AG04450 (cell line): ENCODE data around the gene FANCC. TPM values are rescaled to one million over a fixed set of nuclear protein-coding genes. Genes with fewer than 3 reads are reported as not detected.

ENCODE experiments used
- CTCF ChIA-PET: fragments of 300-600, 350-600 bp; formaldehyde crosslinking; extraction: SDS; loops from one replicate; lab custom pipeline; 2022; ENCODE audit warnings: antibody characterized with exemption, inconsistent platforms; lab: Charles Lee
- POLR2A ChIA-PET: fragments of 350-600 bp; formaldehyde crosslinking; extraction: SDS; loops from one replicate; lab custom pipeline; 2021; ENCODE audit warnings: antibody characterized with exemption, inconsistent platforms; lab: Yijun Ruan, JAX
- DNase-seq: peaks from one replicate; pipeline ENCODE4 v3.0.0-alpha.2; 2011; ENCODE audit warnings: low read depth, low spot score
- H3K27ac ChIP-seq: one replicate; pipeline ENCODE4 v1.5.1; 2012; ENCODE audit warnings: low read depth, low read length, control low read depth
- H3K27me3 ChIP-seq: one replicate; pipeline ENCODE4 v1.6.0; 2012; ENCODE audit warnings: low read length; ENCODE audit not compliant: control insufficient read depth, insufficient read depth
- H3K4me3 ChIP-seq: 2 replicates; pipeline ENCODE4 v1.5.1; 2011; ENCODE audit warnings: mild to moderate bottlenecking, low read depth, low read length, control low read depth
- H3K9me3 ChIP-seq: 2 replicates; pipeline ENCODE4 v1.5.1; 2012; ENCODE audit warnings: low read length; ENCODE audit not compliant: control insufficient read depth, insufficient read depth
- CTCF ChIP-seq: IDR thresholded peaks from 2 replicates; pipeline ENCODE4 v1.5.1; 2011; ENCODE audit warnings: low read depth, low read length, control low read depth, inconsistent platforms
- polyA plus RNA-seq: library from polyadenylated mRNA; depleted of rRNA; stranded (reverse); fragments of >200 nt; gene quantifications from 2 replicates; pipeline ENCODE4 v1.2.3, GENCODE V29; 2011; rRNA removed
- small RNA-seq: library from RNA; depleted of rRNA; stranded (forward); fragments of <200 nt; gene quantifications from one replicate; pipeline ENCODE3, GENCODE V24; 2012; ENCODE audit warnings: low read depth; ENCODE audit not compliant: insufficient read length

Gene FANCC
- polyA plus RNA-seq, 1 experiment = 10.8 TPM

GRCh38 chr9:95055851-95056551 lies 261.5 kb downstream of the FANCC start:
- peak; percentile 60 for DNase-seq
- Histone ChIP-seq H3K9me3 (no peaks in the 10 kb centered on the region), H3K27me3 (no peaks in the 10 kb centered on the region), H3K27ac (peak overlapping the region; percentile 85), H3K4me3 (peak overlapping the region; percentile 52)
- no peak for TF ChIP-seq CTCF
- POLR2A ChIA-PET = interaction anchor here (0.6 to 1.2 kb wide), 3 partner anchors 28 to 254 kb away, joined by 3 to 4 read pairs (median 3); no protein-coding TSS in a partner anchor
- CTCF ChIA-PET = interaction anchor here (1.4 kb wide), 1 partner anchor 30 kb away, joined by 3 read pairs; no protein-coding TSS in a partner anchor

GRCh38 chr9:95055334-95055850 lies 262.1 kb downstream of the FANCC start:
- POLR2A ChIA-PET = no interaction called here
- no peak for TF ChIP-seq CTCF
- DNase-seq = no peak
- peak overlapping the region; percentile 83 for H3K27ac ChIP-seq
- H3K4me3 ChIP-seq = peak overlapping the region; percentile 41
- CTCF ChIA-PET = interaction anchor here (1.4 kb wide), 1 partner anchor 29 kb away, joined by 3 read pairs; no protein-coding TSS in a partner anchor
- no peaks in the 10 kb centered on the region for H3K9me3 ChIP-seq
- no peaks in the 10 kb centered on the region for H3K27me3 ChIP-seq

GRCh38 chr9:95053611-95054570 lies 263.6 kb downstream of the FANCC start:
- H3K27me3 ChIP-seq = no peaks in the 10 kb centered on the region
- ChIA-PET POLR2A (no interaction called here), CTCF (interaction anchor here (0.7 to 1.6 kb wide), 5 partner anchors 74 to 373 kb away, joined by 3 to 5 read pairs (median 5); no protein-coding TSS in a partner anchor)
- no peak for TF ChIP-seq CTCF
- no peak overlapping the region for H3K4me3 ChIP-seq
- peak overlapping the region; percentile 43 for H3K27ac ChIP-seq
- H3K9me3 ChIP-seq = no peaks in the 10 kb centered on the region
- no peak for DNase-seq

- POLR2A ChIA-PET = no interaction called here
- Histone ChIP-seq H3K9me3 (no peaks in the 10 kb centered on the region), H3K27me3 (no peaks in the 10 kb centered on the region), H3K4me3 (peak overlapping the region; percentile 67), H3K27ac (no peak overlapping the region)
- CTCF ChIA-PET = interaction anchor here (1.3 to 1.4 kb wide), 2 partner anchors 78 to 267 kb away, joined by 4 to 5 read pairs; no protein-coding TSS in a partner anchor
- TF ChIP-seq CTCF = no peak
- DNase-seq = no peak
These were observed 267.7 kb downstream of the FANCC start for GRCh38 chr9:95049761-95050160.

Small RNA genes within 50 kb of the gene (small RNA-seq; reads per million reads assigned to genes)
- gene MIR23B = 14,545 reads per million, percentile 99 among the genes with 10 or more reads in this experiment
- gene MIR27B = 47,825 reads per million, percentile 100 among the genes with 10 or more reads in this experiment
- not detected for gene MIR3074
- gene MIR6081 = not detected
- gene RNA5SP288 = not detected

Other genes with a start within 250 kb of the FANCC start
- gene PTCH1, start 199.3 kb upstream of the FANCC start, polyA plus RNA-seq = 7.3 and 10.2 TPM in 2 replicates